HUES6 (cell line): ENCODE measurements around the gene EPHB3.

Experiments used
- H3K27ac ChIP-seq: 2 replicates; pipeline ENCODE4 v1.7.0; 2013; ENCODE audit warnings: low read depth, mild to moderate bottlenecking, low read length, inconsistent platforms
- H3K27me3 ChIP-seq: 2 replicates; pipeline ENCODE4 v1.6.1; 2013; ENCODE audit warnings: low read length; ENCODE audit not compliant: control insufficient read depth, insufficient read depth
- H3K36me3 ChIP-seq: 2 replicates; pipeline ENCODE4 v1.6.1; 2013; ENCODE audit warnings: low read length; ENCODE audit not compliant: control insufficient read depth, insufficient read depth
- H3K4me1 ChIP-seq: 2 replicates; pipeline ENCODE4 v1.6.1; 2013; ENCODE audit warnings: low read length; ENCODE audit not compliant: control insufficient read depth, insufficient read depth
- H3K4me3 ChIP-seq: 2 replicates; pipeline ENCODE4 v1.5.1; 2013; ENCODE audit warnings: low read depth, low read length
- H3K9ac ChIP-seq: one replicate; pipeline ENCODE4 v1.6.1; 2013; ENCODE audit warnings: mild to moderate bottlenecking, low read length
- H3K9me3 ChIP-seq: 2 replicates; pipeline ENCODE4 v1.6.1; 2013; ENCODE audit warnings: low read depth, low read length; ENCODE audit not compliant: control insufficient read depth, insufficient read depth

Gene EPHB3

GRCh38 chr3:184561061-184561912 is at the start of gene EPHB3:
Gene EPHB3, plus strand, starts transcription at chr3:184561785. Its CDS starts 451 bp downstream, at chr3:184562236.
- Histone ChIP-seq H3K27me3 (peaks cover 94% of the 10 kb centered on the region), H3K27ac (no peak within 1 kb of the TSS)

GRCh38 chr3:184512621-184513020 is 49.0 kb upstream of the EPHB3 start:
- no peak overlapping the region for H3K27ac ChIP-seq
- 0 out of 2 replicates have a peak, but pooled peaks cover 2% of the 10 kb centered on the region for H3K9me3 ChIP-seq
- peaks cover 59% of the 10 kb centered on the region for H3K27me3 ChIP-seq
- no peak overlapping the region for H3K9ac ChIP-seq
- H3K4me3 ChIP-seq, result no peak overlapping the region
- peaks cover 7% of the 10 kb centered on the region; the same call in 1 of the 2 replicates for H3K4me1 ChIP-seq
- no peaks in the 10 kb centered on the region for H3K36me3 ChIP-seq

More at GRCh38 chr3:184561061-184561912, at the start of gene EPHB3:
- Histone ChIP-seq H3K36me3 (no peaks in the 10 kb centered on the region), H3K4me3 (peak within 1 kb of the TSS; percentile 60), H3K9me3 (no peaks in the 10 kb centered on the region), H3K9ac (peak within 1 kb of the TSS; percentile 47), H3K4me1 (peaks cover 57% of the 10 kb centered on the region)

- Histone ChIP-seq H3K9ac (peak overlapping the region; percentile 14), H3K9me3 (0 out of 2 replicates have a peak, but pooled peaks cover 2% of the 10 kb centered on the region), H3K4me3 (peak overlapping the region; percentile 58), H3K27me3 (peaks cover 54% of the 10 kb centered on the region), H3K27ac (no peak overlapping the region), H3K36me3 (no peaks in the 10 kb centered on the region), H3K4me1 (peaks cover 7% of the 10 kb centered on the region; the same call in 1 of the 2 replicates)
Measured at GRCh38 chr3:184513276-184514170, 48.1 kb upstream of the EPHB3 start.

- peak overlapping the region; percentile 58 for H3K4me3 ChIP-seq
Measured at GRCh38 chr3:184514171-184514490, 47.5 kb upstream of the EPHB3 start.

GRCh38 chr3:184523825-184524615 is 37.6 kb upstream of the EPHB3 start:
- H3K27me3 ChIP-seq, result peaks cover 24% of the 10 kb centered on the region
- H3K9me3 ChIP-seq, result no peaks in the 10 kb centered on the region
- peaks cover 11% of the 10 kb centered on the region; the same call in 1 of the 2 replicates for H3K4me1 ChIP-seq
- no peak overlapping the region for H3K9ac ChIP-seq
- no peak overlapping the region for H3K27ac ChIP-seq
- no peaks in the 10 kb centered on the region for H3K36me3 ChIP-seq
- no peak overlapping the region for H3K4me3 ChIP-seq

More at GRCh38 chr3:184514171-184514490, 47.5 kb upstream of the EPHB3 start:
- Histone ChIP-seq H3K4me1 (peaks cover 7% of the 10 kb centered on the region; the same call in 1 of the 2 replicates), H3K27ac (no peak overlapping the region), H3K36me3 (no peaks in the 10 kb centered on the region), H3K27me3 (peaks cover 50% of the 10 kb centered on the region), H3K9me3 (0 out of 2 replicates have a peak, but pooled peaks cover 2% of the 10 kb centered on the region), H3K9ac (no peak overlapping the region)

GRCh38 chr3:184524981-184525336 is 36.6 kb upstream of the EPHB3 start:
- peak overlapping the region; percentile 69 for H3K9ac ChIP-seq
- H3K4me3 ChIP-seq, result peak overlapping the region; percentile 78
- H3K36me3 ChIP-seq, result no peaks in the 10 kb centered on the region
- no peaks in the 10 kb centered on the region for H3K9me3 ChIP-seq
- peaks cover 24% of the 10 kb centered on the region for H3K27me3 ChIP-seq
- peaks cover 11% of the 10 kb centered on the region; the same call in 1 of the 2 replicates for H3K4me1 ChIP-seq
- no peak overlapping the region for H3K27ac ChIP-seq

- Histone ChIP-seq H3K4me3 (peak overlapping the region; percentile 78), H3K27ac (peak overlapping the region; percentile 61; the same call in 1 of the 2 replicates), H3K4me1 (peaks cover 11% of the 10 kb centered on the region; the same call in 1 of the 2 replicates), H3K9me3 (no peaks in the 10 kb centered on the region), H3K27me3 (peaks cover 27% of the 10 kb centered on the region), H3K9ac (peak overlapping the region; percentile 69), H3K36me3 (no peaks in the 10 kb centered on the region)
Measured at GRCh38 chr3:184525337-184526087, 36.1 kb upstream of the EPHB3 start.

- peak overlapping the region; percentile 69 for H3K9ac ChIP-seq
- peak overlapping the region; percentile 61; the same call in 1 of the 2 replicates for H3K27ac ChIP-seq
- no peaks in the 10 kb centered on the region for H3K9me3 ChIP-seq
- H3K27me3 ChIP-seq, result peaks cover 28% of the 10 kb centered on the region
- peaks cover 11% of the 10 kb centered on the region; the same call in 1 of the 2 replicates for H3K4me1 ChIP-seq
- H3K36me3 ChIP-seq, result no peaks in the 10 kb centered on the region
- peak overlapping the region; percentile 78 for H3K4me3 ChIP-seq
Measured at GRCh38 chr3:184526088-184526433, 35.5 kb upstream of the EPHB3 start.

GRCh38 chr3:184531626-184532280 is 29.8 kb upstream of the EPHB3 start:
- no peaks in the 10 kb centered on the region for H3K36me3 ChIP-seq
- H3K9ac ChIP-seq, result no peak overlapping the region
- H3K9me3 ChIP-seq, result no peaks in the 10 kb centered on the region
- H3K4me1 ChIP-seq, result no peaks in the 10 kb centered on the region
- H3K27ac ChIP-seq, result no peak overlapping the region
- H3K27me3 ChIP-seq, result peaks cover 4% of the 10 kb centered on the region; the same call in 1 of the 2 replicates
- H3K4me3 ChIP-seq, result no peak overlapping the region
